Measurements from ENCODE around the gene SPATA3.

- TF ChIP-seq SUZ12 (IDR thresholded peaks at IDR 0.05) (no peak), FOXM1 (IDR thresholded peaks at IDR 0.05; ENCODE audit: borderline replicate concordance) (no peak), NFRKB (IDR thresholded peaks at IDR 0.05) (no peak), LEF1 (IDR thresholded peaks at IDR 0.05; ENCODE audit: borderline replicate concordance) (no peak), BHLHE40 (IDR thresholded peaks at IDR 0.05; ENCODE audit: borderline replicate concordance) (no peak), FOXK2 (IDR thresholded peaks at IDR 0.05) (no peak)
Observed at GRCh38 chr2:230953845-230954244, 42.1 kb upstream of the SPATA3 start.

Measured in HEK293T (cell line).